IPS-NIHi7 (cell line): ENCODE results near the gene ZNF488.
A peak's percentile ranks its signal among the peaks of the same experiment; 100 is the strongest.

ENCODE experiments used
- DNase-seq: peaks from one replicate; pipeline ENCODE4 v3.0.0; 2012; ENCODE audit warnings: mixed read lengths; ENCODE audit errors: extremely low spot score

The ZNF488 gene

DNA sequence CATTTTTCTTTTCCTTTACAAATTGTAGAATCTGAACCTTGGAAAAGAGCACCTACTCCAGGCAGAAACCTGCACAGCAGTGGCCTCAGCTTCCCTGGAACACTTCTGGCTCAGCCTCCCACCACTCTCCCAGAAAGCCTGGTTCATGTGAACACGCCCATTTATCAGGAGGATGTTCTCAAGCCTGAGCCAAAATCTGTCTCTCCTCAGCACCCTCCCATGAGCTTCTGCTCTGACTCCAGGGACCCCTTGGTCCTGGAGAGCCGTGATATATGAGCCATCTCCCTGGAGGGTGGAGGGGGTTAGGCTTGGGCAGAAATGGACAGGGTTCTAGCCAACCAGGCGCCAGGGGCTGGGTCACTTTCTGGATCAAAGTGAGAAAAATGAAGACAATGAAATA, 51.7 kb downstream of the ZNF488 start:
- DNase-seq: no peak

DNA sequence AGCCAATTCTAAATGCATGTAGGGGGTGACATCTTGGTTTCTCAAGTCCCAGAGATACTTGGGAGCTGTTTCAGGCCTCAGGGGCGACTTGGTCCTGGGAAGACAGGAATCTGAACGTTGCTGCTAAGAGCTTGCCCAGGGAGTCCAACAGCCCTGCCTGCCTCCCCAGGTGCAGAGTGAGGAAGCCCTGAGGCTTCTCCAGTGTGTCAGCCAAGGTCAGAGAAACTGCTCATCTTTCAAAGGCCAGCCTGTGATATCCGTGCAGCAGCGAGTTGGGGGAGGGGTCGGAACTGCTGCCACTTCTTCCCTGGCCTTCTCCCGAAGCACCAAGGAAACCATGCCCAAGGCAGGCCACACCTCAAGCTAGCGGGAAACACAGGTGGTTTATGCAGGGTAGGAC, 52.1 kb downstream of the ZNF488 start:
- DNase-seq: no peak

DNA sequence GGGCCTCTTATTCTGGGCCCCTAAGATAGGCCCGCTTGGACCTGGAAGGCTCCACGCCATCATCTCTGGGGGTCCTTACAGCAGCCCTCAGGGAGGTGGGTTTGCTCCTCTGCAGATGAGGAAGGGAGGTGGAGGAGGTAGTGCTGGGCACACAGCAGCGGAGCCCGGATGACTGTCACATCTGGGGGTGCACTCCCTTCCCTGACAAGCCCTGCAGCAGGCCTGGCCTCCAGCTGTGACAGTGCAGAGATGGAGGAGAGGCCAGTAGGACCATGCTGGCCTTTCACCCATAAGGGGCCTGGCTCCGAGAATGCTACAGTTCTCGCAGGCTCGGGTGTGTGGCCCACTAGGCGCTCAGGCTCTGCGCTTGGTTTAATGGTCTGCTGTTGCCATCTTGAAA, 52.6 kb downstream of the ZNF488 start:
- DNase-seq: no peak

DNA sequence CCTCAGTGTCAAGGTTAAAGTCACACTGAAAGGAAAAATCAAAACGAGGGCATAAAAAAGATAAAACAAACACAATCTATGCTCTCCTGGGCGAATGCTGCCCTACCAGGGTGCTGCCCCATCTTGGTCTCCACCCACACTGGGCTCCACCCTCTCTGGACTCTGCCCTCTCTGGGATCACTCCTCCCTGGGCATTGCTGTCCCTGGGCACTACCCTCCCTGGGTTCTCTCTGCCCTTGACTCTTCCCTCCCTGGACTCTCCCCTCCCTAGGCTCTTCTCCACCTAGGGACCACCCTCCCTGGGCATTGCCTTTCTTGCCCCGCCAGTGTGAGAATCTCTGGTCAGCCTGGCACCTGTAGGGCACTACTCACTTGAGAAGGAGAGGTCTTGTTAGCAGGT, 53.3 kb downstream of the ZNF488 start:
- DNase-seq: no peak

DNA sequence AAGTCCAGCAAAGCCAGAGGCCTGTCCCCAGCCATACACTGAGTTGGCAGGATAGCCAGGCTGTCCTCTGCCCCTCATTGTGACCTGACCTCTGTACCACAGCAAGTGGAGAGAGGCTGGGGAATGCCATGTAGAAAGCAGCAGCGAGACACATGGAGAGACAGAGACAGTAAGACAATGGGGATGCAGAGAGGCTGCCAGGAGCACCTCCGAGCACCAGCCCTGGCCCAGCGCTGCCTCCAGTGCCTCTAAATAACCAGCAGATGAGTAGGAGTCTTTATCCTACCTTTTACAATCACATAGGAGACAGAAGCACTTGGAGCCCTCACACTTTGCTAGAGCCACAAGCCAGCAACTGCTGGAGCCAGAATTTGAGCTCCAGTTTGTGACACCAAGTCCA, 53.7 kb downstream of the ZNF488 start:
- no peak for DNase-seq

DNA sequence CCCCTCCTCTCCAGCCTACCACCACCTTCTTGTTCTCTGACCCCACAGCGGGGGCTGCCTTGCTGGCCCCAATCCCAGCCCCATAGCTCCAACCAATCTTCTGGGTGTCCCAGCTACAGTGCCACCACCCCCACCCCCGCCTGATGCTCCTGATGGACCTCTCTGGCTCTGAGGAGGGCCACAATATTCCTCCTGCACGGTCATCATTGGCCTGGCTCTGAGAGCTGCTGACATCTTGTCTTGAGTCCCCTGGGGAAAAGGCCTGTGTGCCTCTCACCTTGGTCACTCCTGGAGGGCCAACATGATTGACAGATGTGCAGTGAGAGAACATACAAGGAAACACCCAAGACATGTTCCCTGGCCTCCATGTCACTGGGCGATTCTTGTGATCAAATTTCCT, 54.2 kb downstream of the ZNF488 start:
- no peak for DNase-seq

DNA sequence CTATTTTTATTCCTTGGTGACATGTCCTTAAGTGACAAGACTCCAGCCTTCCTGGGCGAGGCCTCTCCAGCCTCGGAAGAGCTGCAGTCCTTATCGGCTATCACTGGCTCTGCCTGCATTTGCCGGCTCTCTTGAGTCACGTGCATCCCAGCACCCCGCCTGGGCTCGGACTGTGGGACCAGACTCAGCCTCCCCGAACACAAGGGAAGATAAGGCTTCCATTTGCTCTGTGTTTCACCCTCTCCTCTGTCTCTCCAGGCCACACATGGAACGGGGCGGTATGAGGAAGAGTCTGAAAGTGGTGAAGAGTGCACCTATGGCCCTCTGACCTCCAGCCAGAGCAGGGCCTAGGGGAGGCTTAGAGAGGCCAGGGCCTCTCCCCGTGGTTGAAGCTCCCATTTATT, 57.2 kb downstream of the ZNF488 start:
- DNase-seq: no peak

DNA sequence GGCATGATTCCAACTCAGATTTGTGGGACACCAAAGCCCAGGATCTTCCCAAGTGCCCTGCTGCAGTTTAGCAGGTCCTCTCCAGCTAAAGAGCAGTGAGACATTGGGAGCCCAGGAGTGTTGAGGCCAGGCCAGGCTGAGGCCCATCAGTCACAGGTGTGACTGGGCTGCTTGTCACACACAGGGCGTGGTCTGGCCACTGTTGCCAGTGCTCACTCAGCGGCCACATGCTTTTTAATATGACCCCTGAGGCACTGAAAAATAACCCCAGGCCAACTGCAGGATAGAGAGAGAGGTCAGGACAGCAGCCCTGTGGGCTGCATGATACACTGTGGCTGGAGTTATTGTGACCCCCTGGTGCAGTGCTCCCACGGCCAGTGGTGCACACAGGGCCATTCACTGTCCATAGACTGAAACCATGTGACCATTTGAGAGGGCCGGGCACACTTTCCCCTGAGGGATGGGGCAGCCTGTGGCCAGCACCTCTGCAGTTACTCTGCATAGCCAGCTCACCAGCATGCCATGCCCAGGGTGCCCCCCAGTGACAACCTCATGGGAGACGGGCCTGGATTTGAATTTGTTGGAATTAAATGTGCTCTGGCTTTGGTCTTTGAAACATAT, 57.7 kb downstream of the ZNF488 start:
- no peak for DNase-seq

DNA sequence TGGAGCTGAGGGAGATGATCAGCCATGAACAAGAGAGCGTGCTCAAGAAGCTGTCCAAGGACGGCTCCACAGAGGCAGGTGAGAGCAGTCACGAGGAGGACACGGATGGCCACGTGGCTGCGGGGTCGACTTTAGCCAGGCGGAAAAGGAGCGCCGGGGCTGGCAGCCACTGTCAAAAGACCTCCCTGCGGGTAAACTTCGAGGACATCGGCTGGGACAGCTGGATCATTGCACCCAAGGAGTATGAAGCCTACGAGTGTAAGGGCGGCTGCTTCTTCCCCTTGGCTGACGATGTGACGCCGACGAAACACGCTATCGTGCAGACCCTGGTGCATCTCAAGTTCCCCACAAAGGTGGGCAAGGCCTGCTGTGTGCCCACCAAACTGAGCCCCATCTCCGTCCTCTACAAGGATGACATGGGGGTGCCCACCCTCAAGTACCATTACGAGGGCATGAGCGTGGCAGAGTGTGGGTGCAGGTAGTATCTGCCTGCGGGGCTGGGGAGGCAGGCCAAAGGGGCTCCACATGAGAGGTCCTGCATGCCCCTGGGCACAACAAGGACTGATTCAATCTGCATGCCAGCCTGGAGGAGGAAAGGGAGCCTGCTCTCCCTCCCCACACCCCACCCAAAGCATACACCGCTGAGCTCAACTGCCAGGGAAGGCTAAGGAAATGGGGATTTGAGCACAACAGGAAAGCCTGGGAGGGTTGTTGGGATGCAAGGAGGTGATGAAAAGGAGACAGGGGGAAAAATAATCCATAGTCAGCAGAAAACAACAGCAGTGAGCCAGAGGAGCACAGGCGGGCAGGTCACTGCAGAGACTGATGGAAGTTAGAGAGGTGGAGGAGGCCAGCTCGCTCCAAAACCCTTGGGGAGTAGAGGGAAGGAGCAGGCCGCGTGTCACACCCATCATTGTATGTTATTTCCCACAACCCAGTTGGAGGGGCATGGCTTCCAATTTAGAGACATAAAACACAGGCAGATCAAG, 58.5 kb downstream of the ZNF488 start:
- DNase-seq: no peak

DNA sequence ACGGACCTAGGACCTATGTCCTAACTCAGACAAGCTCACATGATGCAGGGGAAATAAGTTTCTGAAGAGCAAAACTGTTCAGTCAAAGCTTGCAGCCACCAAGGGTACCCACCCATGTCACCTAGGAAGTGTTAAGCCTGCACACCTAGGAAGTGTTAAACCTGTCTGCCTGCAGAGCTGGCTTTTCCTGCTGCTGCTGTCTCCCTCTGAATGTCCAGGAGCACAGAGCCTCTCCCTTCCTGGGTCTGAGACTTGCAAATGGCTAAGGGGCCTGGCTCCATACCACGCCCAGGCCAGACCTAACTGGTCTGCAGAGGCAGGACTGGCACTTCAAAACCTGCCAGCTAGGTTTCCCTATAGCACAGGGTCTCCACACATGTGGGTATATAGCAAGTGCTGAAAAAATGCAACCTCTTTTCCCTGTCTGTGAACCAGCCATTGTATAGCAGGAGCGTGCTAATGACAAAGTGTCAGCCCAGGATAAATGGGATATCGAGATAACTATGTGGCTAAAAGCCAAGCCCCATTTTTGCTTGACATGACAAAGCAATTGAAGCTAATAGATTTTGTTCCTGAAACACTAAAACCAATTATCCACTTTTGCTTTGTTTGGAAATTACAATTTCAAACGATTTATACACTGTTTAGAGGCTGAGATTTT, 60.3 kb downstream of the ZNF488 start:
- DNase-seq: no peak

DNA sequence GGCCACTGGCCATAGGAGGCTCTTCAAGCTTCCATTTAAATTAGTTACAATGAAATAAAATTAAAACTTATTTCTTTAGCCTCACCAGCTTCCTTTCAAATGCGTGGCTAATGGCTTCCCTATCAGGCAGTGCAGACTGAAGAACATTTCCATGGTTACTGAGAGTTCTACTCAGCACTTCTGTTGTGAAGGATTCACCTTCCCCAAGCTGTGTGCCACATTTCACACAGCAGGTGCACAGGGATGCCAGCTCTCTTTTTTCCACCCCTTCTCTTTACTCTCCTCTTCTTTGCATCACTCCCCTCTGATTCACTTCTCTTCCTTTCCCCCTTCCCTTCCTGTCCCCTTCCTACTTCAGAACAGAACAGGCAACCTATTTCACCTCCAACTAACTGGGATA, 61.0 kb downstream of the ZNF488 start:
- DNase-seq: no peak

DNA sequence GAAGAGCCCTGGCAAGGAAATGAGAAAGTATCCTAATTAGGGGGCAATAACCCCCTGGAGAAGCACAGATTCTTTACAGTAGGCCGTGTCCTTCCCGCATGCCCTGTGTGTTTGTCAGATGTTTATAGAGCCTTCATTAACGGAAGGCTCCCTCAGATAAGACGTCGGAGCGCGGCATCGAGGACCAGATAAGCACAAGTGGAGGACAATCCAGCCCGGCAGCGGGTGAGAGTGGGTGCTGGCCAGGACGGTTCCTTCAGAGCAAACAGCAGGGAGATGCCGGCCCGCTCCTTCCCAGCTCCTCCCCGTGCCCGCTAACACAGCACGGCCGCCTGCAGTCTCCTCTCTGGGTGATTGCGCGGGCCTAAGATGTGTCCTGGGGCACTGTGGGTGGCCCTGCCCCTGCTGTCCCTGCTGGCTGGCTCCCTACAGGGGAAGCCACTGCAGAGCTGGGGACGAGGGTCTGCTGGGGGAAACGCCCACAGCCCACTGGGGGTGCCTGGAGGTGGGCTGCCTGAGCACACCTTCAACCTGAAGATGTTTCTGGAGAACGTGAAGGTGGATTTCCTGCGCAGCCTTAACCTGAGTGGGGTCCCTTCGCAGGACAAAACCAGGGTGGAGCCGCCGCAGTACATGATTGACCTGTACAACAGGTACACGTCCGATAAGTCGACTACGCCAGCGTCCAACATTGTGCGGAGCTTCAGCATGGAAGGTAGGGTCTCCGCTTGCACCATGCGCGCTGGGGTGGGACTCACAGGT, 61.6 kb downstream of the ZNF488 start, which contains the start of gene GDF2:
GDF2 (plus strand) TSS at position 155 of the 762 bp plus-strand sequence; CDS start at position 370, 215 bp downstream.
- DNase-seq: no peak

DNA sequence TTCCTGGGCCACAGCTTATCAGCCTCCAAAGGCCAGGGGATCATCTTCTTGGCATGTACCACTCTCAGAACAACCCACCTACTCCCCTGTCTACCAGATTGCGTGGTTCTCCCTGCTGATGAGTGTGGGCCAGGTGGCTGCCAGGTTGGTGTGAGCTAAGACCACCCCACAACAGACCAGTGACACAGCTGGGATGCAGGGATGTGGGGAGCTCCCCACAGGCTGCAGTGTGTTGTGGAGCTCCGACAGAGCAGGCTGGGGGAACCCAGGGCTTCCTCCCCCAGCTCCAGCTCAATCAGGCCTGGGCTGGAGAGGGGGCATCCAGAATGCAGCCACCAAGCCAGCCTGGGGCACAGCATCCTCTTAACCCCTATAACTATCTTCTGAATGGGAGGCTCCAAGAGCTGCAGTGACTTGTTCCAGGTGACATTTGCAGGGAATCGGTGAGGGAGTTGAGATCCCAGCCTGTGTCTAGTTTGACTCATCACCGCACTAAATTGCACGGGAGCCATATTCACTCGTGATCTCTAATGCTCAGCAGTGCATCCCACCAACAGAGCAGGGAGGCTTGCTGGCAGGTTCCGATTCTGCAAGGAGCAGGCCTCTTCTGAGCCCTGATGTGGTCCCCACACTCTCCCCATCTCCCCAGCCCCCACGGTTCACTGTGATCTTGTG, 62.4 kb downstream of the ZNF488 start:
- no peak for DNase-seq

DNA sequence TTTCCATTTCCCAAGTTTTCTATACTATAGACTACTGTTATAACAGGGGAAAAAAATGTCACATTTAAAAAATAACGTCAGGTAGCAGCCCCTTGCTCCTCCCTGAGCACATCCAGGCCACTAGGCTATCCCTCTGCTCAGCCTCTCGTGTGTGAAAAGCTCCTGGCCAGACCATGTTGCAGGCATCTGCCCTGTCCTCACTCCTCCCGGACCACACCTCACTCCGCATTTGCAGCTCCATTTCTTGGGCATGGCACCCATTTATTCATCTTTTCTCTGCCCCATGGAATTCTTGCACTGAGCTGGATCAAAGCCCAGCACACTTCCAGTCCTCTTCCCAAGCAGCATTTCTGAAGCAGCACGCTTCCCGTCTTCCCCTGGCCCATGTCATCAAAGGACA, 63.3 kb downstream of the ZNF488 start:
- DNase-seq: no peak

DNA sequence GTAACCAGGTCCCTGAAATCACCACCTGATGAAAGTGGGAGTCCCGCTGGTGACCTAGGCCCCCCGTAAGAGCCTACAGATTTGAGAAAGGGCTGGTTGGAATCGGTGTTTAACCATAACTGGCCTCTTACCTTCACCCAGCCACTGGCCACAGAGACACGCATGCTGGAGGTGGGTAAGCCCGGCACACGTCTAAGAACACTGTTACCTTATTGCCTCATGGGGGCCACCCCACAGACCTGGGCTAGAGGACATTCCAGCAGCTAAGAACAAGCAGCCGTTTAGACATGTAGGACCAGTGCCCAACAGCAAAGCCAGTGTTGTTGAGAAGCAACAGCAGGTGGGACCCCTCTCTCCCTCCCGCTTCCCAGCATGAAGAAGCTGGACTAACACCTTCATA, 64.3 kb downstream of the ZNF488 start:
- DNase-seq: no peak

DNA sequence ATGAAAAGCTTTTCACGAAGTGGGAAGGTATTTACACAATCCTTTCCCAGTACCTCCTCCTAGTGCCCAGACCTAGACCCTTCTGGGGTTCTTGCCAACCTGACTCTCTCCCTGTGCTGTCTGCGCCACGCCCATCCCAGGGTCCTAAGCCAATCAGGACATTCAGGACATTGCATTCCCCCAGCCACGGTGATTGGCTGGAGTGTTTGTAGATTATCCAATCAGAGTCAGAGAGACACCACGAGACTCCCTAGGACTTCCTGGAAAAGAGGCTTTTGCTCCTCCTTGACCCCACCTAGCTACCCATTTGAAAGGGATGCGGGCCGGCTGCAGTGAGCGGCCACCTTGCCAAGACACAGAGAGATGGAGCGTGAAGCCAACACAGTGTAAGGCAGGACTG, 65.4 kb downstream of the ZNF488 start:
- peak; percentile 62 for DNase-seq

DNA sequence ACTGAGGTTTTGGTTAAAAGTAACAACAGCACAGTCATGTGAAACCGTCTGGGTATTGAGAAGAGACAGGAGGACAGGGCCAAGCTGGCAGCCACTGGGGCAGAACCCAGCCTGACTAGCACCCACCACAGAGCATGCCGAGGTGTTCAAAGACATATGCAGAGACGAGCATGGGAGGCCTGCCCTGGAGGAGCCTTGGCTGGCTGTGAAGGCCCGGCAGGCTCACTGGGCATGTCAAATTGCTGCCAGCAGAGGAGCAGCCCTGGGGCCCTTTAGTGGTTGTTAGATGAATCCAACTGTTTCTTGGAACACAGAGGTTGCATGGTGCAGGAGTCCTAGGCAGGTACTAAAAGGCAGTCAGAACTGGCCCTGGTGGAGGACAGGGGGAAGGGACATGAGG, 66.8 kb downstream of the ZNF488 start:
- no peak for DNase-seq

DNA sequence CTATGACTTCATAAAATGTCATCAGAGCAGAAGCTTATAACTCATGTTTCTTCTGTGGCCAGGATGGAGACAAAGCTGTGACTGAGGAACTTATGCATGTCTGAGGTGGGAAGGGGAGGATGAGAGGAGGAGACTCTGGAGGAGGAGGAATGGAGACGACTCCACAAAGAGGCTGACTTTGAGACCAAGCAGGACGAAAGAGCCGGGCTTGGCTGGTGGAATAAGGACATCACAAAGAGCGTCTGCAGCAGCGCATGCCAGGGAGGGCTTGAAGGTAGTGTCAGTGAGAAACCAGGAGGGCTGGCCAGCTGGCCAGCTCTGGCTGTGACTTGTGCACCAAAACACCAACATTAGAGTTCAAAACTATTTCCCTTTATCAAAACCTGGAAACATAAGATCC, 68.0 kb downstream of the ZNF488 start:
- no peak for DNase-seq
